CD1c-positive myeloid dendritic cell (primary cell): ENCODE measurements around the gene DNAJB12.
"Not testable (repeated sequence)": the region's sequence is repeated elsewhere in the genome, so short reads cannot be mapped to it uniquely, and the experiment has no call there.

Experiments
- DNase-seq: peaks from one replicate; pipeline ENCODE4 v3.0.0-alpha.2; 2016; ENCODE audit errors: extremely low spot score

Gene DNAJB12

GRCh38 chr10:72353028-72353964, 1.4 kb downstream of the DNAJB12 start:
- DNase-seq, result peak; percentile 40

- no peak for DNase-seq
Observed at GRCh38 chr10:72351479-72351878, 3.2 kb downstream of the DNAJB12 start.

- DNase-seq, result no peak
Observed at GRCh38 chr10:72349438-72349837, 5.3 kb downstream of the DNAJB12 start.

DNA sequence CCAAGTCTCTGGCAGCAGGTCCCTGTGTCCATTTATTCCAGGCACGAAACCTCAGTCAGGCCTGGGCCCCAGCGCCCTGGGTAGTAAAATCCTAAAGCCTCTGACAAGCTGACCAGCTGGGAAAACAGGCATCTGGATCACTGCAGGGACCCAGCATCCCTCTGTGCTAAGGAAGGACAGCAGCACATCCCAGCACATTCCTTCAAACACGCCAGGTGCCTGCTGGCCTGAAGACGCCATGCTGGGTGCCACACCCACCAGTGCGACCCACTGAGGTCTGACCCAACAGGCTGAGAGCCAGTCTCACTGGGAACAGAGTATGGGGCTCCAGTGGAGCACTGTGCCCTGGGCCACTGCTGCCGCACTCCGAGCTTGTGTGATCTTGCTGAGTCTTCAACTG, 6.4 kb downstream of the DNAJB12 start:
- no peak for DNase-seq

GRCh38 chr10:72346117-72346516, 8.6 kb downstream of the DNAJB12 start:
- not testable (repeated sequence) for DNase-seq

- peak; percentile 68 for DNase-seq
Observed at GRCh38 chr10:72344932-72345331, 9.8 kb downstream of the DNAJB12 start.

DNA sequence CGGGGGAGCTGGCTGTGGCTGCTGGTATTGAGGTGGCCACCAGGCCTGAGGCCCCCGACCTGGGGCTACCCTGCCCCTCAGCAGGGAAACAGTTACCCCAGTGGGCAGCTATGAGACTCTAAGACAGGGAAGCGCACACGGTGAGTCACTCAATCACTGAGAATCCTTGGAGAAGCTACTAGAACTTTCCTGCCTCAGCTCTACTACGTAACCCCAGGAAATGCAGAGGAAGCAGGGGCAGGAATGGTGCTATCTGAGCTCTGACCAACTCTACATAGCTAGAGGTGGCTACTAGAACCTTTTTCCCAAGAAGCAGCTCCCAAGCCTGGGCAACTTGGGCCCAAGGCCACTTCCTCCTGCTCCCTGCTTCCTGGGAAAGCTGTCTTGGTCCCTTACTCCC, 11.8 kb downstream of the DNAJB12 start:
- DNase-seq, result peak; percentile 40

- DNase-seq, result peak; percentile 72
Observed at GRCh38 chr10:72340510-72341261, 14.0 kb downstream of the DNAJB12 start.

- no peak for DNase-seq
Observed at GRCh38 chr10:72338180-72338579, 16.5 kb downstream of the DNAJB12 start.

- no peak for DNase-seq
Observed at GRCh38 chr10:72337722-72338121, 17.0 kb downstream of the DNAJB12 start.

DNA sequence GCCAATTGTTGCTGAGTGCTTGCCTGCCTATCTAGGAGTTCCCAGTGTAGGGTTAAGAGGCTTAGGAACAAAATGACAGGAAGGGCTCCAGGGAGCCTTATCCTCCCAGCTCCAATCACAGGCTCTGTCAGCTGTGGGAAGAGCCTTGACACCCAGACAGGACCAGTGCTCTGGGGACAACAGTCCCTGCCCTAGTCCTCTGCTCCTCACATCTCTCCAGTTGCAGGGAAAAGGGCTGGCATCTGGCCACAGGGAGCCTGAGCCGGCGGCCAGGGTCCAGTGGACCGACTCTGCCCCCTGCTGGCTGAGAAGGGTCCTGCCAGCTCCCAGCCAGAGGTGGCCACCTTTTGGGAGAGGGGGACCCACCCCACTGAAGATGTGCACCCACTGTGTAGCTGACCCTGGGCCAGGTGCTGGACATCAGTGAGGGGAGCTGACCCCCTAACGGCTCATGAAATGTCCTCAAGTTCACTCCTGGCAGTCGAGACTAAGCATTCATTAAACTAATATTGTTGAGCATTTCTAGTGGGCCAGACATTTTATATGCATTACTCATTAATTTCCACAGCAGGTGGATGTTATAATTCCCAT, 17.6 kb downstream of the DNAJB12 start:
- peak; percentile 72 for DNase-seq

GRCh38 chr10:72336259-72337038, 18.3 kb downstream of the DNAJB12 start:
- DNase-seq, result no peak

DNA sequence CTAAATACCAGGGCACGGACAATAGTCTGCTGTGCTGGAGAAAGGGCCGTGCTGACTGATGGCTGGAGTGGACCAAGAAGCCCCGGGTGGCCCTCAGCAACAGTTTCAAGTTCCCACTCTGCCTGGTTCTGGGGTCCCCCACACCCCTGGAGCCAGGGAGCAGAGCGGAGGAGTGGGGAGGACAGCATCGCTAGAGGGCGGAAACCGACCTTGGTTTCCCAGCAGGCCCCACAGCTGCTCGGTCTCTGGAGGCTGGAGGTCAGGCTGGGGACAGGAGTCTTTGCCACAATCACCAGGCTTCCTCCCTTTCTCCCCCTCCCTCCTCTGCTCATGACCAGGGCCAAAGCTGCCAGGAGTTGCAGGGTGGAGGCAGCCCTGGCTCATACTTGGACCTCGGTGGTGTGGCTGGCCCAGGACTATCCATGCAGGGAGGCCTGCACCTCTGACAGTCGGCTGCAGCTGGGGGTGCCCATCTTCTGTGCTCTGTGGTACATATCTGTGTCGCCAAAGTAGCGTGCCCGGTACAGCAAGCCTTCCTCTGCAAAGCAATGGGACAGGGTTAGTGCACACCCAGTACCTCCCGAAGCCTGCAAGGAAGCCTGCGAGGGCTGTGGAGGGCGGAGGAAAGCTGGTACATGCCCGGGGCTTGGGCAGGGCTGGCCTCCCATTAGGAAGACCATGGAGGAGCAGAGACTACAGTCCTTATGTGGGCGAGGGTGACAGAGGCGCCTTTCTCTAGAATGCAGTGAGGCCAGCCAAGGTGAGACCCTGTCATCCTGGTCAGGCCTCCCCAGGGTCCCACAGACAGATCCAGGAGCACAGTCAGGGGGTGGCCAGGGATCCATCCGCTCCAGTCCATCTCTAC, 19.1 kb downstream of the DNAJB12 start:
- no peak for DNase-seq

DNA sequence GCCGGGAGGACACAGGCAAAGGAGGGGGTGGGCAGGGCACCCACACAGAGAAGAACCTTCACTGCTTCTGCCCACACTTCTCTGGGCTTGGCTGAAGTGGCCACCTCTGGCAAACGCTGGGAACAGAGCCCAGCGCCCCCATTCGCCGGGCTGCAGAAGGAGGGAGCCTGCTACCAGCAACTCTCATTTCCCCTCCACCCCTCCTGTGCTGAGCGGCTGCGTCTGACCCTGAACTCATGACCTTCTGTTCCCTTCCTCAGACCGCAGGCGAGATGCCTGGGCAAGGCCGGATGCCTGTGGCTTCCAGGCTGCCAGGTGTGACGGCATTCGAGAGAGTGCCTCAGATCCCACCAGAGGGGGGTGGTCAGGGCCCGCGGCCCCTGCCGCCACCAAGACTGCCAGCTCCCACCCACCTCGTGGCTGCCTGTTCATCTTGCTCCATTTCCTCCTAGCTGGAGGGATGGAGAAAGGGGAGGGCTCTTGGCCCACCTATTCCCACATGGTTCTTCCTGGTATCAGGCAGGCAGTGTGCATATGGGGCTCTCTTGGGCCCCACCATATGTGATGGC, 19.8 kb downstream of the DNAJB12 start:
- DNase-seq, result peak; percentile 83

DNA sequence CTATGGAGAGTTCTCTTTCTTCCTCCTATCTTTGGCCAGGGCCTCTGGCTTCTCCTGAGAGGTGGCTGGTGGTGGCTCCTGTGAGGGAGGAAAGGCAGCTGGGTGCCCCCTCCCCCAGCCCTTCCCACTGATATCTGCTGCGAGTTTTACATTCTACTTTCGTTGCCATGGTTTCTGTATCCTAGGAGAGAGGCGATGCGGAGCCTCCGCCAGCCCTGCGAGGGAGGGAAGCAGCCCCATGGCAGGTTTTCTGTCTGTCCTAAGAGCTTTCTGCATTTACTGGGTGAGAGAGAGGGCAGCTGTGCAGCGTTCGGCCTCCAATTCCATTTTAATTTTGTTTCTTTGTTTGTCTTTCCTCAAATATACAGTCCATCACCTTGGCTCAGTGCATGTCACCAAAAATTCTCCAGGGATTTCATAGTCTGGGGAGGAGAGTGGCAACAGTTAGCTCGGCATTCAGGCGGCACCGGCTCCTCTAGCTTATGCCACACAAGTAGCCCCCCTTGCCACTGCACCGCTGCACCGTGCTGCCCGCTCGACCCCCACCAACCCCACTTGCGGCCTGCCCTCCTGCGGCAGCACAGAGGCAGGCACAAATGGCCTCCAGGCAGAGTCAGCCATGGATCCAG, 20.4 kb downstream of the DNAJB12 start:
- DNase-seq, result no peak

DNA sequence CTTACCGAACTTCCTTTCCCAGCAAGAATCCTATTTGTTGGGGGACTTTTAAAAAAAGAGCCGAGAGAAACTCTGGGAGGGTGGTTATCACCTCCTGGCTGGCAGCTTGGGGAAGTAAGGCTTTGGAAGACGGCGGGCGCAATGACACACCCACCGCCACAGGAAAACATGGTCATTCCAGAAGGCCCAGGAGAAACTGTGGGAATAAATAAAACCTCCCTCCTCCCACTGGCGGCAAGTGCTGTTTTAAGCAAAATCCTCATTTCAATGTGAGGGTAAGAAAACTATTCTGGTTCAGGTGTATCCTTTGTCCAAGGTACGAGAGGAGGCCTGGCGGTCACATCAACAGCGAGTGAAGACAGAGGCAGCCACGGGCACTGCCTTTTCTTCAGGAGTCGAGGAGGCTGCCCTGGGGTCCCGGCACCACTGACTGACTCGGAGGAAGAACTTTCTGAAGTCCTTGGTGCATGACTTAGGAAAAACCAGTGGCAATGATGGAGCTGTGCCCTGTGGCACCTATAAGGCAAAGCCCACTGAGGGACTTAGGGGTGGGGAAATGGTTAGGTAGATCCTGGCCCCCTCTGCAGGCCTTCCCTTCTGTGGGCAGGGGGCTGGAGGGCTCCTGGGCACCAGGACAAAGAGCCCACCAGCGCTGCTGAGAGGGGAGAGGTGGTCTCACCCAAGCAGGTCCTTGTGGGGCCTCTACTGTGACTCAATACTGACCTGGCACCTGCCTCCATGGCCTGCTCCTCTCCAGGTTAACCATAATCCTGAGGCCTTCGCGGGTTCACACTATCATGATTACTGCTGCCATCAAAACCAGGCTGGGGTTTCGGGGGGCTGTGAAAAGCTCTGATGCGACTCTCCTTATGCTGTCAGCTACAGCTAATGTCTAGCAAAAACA, 21.4 kb downstream of the DNAJB12 start:
- DNase-seq, result no peak

DNA sequence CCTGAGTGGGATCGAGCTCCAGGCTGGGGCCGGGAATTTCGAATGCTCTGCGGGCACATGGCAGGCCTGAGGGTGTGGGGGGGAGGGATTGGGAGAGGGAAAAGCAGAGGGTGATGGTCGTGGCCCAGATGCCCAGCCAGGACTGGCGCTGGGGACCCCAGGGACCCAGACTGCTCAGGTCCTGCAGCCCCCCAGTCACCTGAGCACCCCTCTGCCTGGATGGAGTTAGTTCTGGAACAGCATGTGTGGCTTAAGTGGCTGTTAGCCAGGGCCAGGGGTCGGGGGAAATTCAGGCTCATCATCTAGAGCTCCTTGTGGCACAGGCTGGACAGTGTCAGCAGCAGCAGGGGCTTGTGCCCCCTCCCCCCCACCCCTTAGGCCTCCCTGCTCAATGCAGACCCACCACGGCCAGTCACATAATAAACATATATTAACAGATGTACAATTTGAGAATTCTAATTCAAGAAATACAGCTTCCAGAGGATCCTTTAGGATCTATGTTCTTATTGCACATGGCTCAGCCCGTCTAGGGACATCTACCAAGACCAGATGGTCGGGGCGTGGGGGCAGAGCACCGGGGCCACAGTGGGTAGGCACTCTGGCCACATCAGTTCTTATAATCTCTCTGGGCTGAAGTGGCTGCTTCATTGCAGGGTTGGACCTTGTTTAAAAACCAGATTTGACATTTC, 22.2 kb downstream of the DNAJB12 start:
- no peak for DNase-seq
